ENCODE results near the gene ZP1. TPM values are rescaled to one million over a fixed set of nuclear protein-coding genes. Genes with fewer than 3 reads are reported as not detected.
A peak's percentile ranks its signal among the peaks of the same experiment; 100 is the strongest.

ZP1 gene
- total and polyA plus RNA-seq, 4 donors, result 0.72 TPM; not detected in 3

- Histone ChIP-seq H3K9me3 (ENCODE audit: control insufficient read depth, insufficient read depth, low read length) (no peaks in the 10 kb centered on the region), H3K27me3 (ENCODE audit: control insufficient read depth, insufficient read depth, low read length) (no peaks in the 10 kb centered on the region), H3K36me3 (ENCODE audit: control insufficient read depth, insufficient read depth, low read length) (peaks cover 36% of the 10 kb centered on the region), H3K4me3 (ENCODE audit: low read depth, low read length) (no peak overlapping the region), H3K4me1 (ENCODE audit: control insufficient read depth, insufficient read depth, low read length) (no peaks in the 10 kb centered on the region), H3K27ac (ENCODE audit: low read depth, low read length) (no peak overlapping the region)
- 89% methylated on average over 2 of the region's 7 CpGs for WGBS (ENCODE audit: insufficient coverage)
- no peak for DNase-seq (ENCODE audit: low read depth in 4 of 6, low spot score in 6 of 6)
Measured at GRCh38 chr11:60891103-60891741, 23.9 kb downstream of the ZP1 start.

DNA sequence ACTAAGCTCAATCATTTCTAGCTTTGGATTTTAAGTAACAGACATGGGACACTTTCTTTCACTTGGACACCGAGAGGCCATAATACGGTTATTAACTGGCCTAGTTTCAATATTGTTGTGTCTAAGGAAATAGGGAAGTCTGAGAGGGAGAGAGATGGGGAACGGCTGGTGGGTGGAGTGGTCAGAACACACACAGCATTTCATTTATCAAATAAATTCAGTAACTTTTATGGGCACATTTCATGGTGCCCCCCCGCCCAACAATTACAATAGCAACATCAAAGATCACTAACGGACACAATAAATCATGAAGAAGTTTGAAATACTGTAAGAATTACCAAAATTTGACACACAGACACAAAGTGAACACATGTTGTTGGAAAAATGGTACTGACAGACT lies 28.3 kb downstream of the ZP1 start:
- no peaks in the 10 kb centered on the region for H3K27me3 ChIP-seq (ENCODE audit: control insufficient read depth, insufficient read depth, low read length)
- H3K4me3 ChIP-seq (ENCODE audit: low read depth, low read length), result no peak overlapping the region
- H3K36me3 ChIP-seq (ENCODE audit: control insufficient read depth, insufficient read depth, low read length), result peaks cover 47% of the 10 kb centered on the region
- no peaks in the 10 kb centered on the region for H3K4me1 ChIP-seq (ENCODE audit: control insufficient read depth, insufficient read depth, low read length)
- no peak for DNase-seq (ENCODE audit: low read depth in 4 of 6, low spot score in 6 of 6)
- H3K9me3 ChIP-seq (ENCODE audit: control insufficient read depth, insufficient read depth, low read length), result no peaks in the 10 kb centered on the region
- no CpG with 5 or more reads among the region's 5 CpGs for WGBS (ENCODE audit: insufficient coverage)
- no peak overlapping the region for H3K27ac ChIP-seq (ENCODE audit: low read depth, low read length)

DNA sequence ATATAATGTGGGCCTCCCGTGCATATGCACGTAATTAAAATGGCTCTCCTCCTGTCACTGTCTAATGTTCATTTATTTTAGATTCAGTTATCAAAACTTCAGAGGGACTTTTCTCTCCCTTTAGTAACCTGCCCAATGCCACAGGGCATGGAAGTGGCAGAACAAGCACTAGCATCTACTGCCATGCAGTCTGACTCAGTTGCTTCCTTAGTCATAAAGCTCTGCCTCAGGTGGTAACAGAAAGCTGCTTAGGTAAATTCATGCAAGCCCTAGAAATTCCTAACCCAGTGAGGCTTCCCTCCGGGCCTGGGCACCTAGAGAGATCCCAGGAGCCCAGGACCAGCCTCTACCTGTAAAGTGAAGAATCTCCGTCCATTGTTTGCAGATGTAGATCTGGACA lies 30.2 kb downstream of the ZP1 start:
- H3K9me3 ChIP-seq (ENCODE audit: control insufficient read depth, insufficient read depth, low read length), result no peaks in the 10 kb centered on the region
- H3K36me3 ChIP-seq (ENCODE audit: control insufficient read depth, insufficient read depth, low read length), result peaks cover 55% of the 10 kb centered on the region
- WGBS (ENCODE audit: insufficient coverage), result 90% methylated on average over 2 of the region's 4 CpGs
- no peaks in the 10 kb centered on the region for H3K4me1 ChIP-seq (ENCODE audit: control insufficient read depth, insufficient read depth, low read length)
- no peak overlapping the region for H3K27ac ChIP-seq (ENCODE audit: low read depth, low read length)
- DNase-seq (ENCODE audit: low read depth in 4 of 6, low spot score in 6 of 6), result no peak
- H3K4me3 ChIP-seq (ENCODE audit: low read depth, low read length), result no peak overlapping the region
- no peaks in the 10 kb centered on the region for H3K27me3 ChIP-seq (ENCODE audit: control insufficient read depth, insufficient read depth, low read length)

DNA sequence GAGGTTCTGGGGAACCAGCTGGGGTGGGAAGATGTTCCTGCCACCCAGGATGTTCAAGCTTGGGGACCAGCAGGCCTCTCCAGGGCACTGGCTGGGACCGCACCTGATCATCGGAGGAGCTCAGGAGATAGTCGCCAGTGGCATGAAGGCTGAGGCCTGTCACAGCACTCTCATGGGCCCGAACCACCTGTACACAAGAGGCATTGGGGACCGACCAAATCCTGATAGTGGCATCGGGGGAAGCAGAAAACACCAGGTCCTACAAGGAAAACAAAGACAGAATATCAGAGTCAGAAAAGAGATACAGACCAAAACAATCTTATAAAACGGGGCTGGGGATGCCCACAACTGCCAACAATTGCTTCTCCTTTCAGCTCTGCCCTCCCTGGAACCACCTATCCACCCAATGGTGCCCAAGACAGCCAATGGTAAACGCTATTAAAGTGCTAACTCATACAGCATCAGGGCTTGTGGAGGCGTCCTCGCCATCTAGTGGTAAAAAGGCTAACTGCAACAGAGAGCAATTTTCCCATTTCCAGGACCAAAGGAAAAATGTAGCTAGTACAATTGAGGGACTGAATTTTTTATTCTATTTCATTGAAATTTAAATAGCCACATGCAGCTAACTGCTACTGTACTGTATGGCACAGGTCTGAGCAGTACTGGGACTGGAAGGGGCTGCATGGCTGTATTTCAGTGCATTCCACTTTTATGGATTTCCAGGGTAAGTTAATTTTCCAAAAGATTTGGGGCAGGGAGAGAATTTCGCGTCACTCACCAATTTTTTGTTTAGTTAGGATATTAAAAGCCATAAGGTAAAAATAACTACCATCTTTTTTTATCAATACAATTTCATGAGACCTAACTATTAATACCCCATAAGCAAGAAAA lies 31.9 kb downstream of the ZP1 start:
- no peaks in the 10 kb centered on the region for H3K4me1 ChIP-seq (ENCODE audit: control insufficient read depth, insufficient read depth, low read length)
- H3K27ac ChIP-seq (ENCODE audit: low read depth, low read length), result no peak overlapping the region
- DNase-seq (ENCODE audit: low read depth in 4 of 6, low spot score in 6 of 6), result peak in 3 of 6 donors; percentile 60 to 89 (median 82)
- no peaks in the 10 kb centered on the region for H3K9me3 ChIP-seq (ENCODE audit: control insufficient read depth, insufficient read depth, low read length)
- no peak overlapping the region for H3K4me3 ChIP-seq (ENCODE audit: low read depth, low read length)
- WGBS (ENCODE audit: insufficient coverage), result 70% methylated on average over 8 of the region's 12 CpGs
- no peaks in the 10 kb centered on the region for H3K27me3 ChIP-seq (ENCODE audit: control insufficient read depth, insufficient read depth, low read length)
- peaks cover 54% of the 10 kb centered on the region for H3K36me3 ChIP-seq (ENCODE audit: control insufficient read depth, insufficient read depth, low read length)

DNA sequence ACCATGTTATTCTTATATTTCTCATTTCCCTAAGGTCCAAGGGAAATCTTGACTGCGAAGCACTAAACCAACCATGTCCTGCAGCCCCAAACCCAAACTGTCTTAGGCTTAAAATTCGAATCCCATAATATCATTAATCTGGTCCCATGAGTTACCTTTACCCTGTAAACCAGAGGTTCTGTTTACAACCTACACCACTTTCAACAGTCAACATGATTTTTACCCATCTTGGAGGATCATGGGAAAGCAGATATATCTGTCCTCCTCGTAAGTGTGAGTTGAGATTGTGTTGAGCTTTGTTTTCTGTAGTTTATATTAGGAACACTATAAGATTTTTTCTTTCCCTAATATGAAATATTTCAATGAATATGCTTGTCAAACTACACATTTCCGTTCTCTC lies 32.6 kb downstream of the ZP1 start:
- Histone ChIP-seq H3K27me3 (ENCODE audit: control insufficient read depth, insufficient read depth, low read length) (no peaks in the 10 kb centered on the region), H3K4me1 (ENCODE audit: control insufficient read depth, insufficient read depth, low read length) (no peaks in the 10 kb centered on the region), H3K4me3 (ENCODE audit: low read depth, low read length) (no peak overlapping the region), H3K36me3 (ENCODE audit: control insufficient read depth, insufficient read depth, low read length) (peaks cover 53% of the 10 kb centered on the region), H3K27ac (ENCODE audit: low read depth, low read length) (no peak overlapping the region), H3K9me3 (ENCODE audit: control insufficient read depth, insufficient read depth, low read length) (no peaks in the 10 kb centered on the region)
- no CpG with 5 or more reads among the region's 4 CpGs for WGBS (ENCODE audit: insufficient coverage)
- no peak for DNase-seq (ENCODE audit: low read depth in 4 of 6, low spot score in 6 of 6)

DNA sequence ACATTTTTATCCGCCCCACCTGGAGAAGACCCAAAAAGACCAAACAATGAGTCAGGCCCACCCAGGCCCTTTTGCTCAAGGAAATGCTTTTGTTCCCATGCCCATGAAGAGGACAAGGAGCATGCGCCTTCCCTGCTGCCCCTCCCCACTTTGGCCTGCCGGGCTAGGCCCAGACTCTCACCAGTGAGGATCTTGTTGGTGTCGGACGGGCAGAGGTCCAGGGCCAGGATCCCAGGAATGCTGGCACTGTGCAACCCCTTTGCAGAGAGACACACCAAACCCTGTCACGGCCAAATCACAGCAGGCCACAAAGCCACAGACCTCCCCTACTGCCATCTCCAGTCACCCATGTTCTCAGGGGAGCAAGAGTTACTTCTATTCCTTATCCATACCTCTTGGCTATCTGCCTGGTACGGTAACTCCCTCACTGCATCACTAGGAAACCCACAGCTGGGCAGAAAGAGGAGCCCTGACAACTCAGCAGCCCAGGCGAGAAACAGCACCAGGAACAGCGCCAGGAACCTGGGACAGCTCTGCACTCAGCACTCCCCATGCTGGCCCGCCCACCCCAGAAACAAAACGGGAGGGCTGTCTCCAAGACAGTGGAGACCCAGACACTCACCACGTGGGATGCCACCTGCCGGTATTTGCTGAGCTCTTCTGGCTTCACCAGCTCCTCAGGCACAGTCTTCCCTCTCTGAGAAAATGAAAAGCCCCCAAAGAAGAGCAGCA lies 33.5 kb downstream of the ZP1 start:
- no peaks in the 10 kb centered on the region for H3K27me3 ChIP-seq (ENCODE audit: control insufficient read depth, insufficient read depth, low read length)
- peaks cover 50% of the 10 kb centered on the region for H3K36me3 ChIP-seq (ENCODE audit: control insufficient read depth, insufficient read depth, low read length)
- DNase-seq (ENCODE audit: low read depth in 4 of 6, low spot score in 6 of 6), result peak in 1 of 6 donors; percentile 29
- H3K27ac ChIP-seq (ENCODE audit: low read depth, low read length), result no peak overlapping the region
- H3K9me3 ChIP-seq (ENCODE audit: control insufficient read depth, insufficient read depth, low read length), result no peaks in the 10 kb centered on the region
- no peak overlapping the region for H3K4me3 ChIP-seq (ENCODE audit: low read depth, low read length)
- 81% methylated on average over 13 of the region's 13 CpGs for WGBS (ENCODE audit: insufficient coverage)
- H3K4me1 ChIP-seq (ENCODE audit: control insufficient read depth, insufficient read depth, low read length), result peaks cover 6% of the 10 kb centered on the region

- WGBS (ENCODE audit: insufficient coverage), result 96% methylated on average over 11 of the region's 11 CpGs
Measured at GRCh38 chr11:60902625-60903024, 35.3 kb downstream of the ZP1 start.

GRCh38 chr11:60905047-60905446 lies 37.7 kb downstream of the ZP1 start:
- Histone ChIP-seq H3K36me3 (ENCODE audit: control insufficient read depth, insufficient read depth, low read length) (peaks cover 30% of the 10 kb centered on the region), H3K4me1 (ENCODE audit: control insufficient read depth, insufficient read depth, low read length) (peaks cover 6% of the 10 kb centered on the region), H3K27me3 (ENCODE audit: control insufficient read depth, insufficient read depth, low read length) (peaks cover 2% of the 10 kb centered on the region), H3K9me3 (ENCODE audit: control insufficient read depth, insufficient read depth, low read length) (no peaks in the 10 kb centered on the region), H3K27ac (ENCODE audit: low read depth, low read length) (no peak overlapping the region), H3K4me3 (ENCODE audit: low read depth, low read length) (peak overlapping the region; percentile 58)
- WGBS (ENCODE audit: insufficient coverage), result no CpG with 5 or more reads among the region's 6 CpGs
- peak in 1 of 6 donors; percentile 7 for DNase-seq (ENCODE audit: low read depth in 4 of 6, low spot score in 6 of 6)

More at GRCh38 chr11:60902625-60903024, 35.3 kb downstream of the ZP1 start:
- Histone ChIP-seq H3K27me3 (ENCODE audit: control insufficient read depth, insufficient read depth, low read length) (no peaks in the 10 kb centered on the region), H3K4me3 (ENCODE audit: low read depth, low read length) (no peak overlapping the region), H3K27ac (ENCODE audit: low read depth, low read length) (no peak overlapping the region), H3K4me1 (ENCODE audit: control insufficient read depth, insufficient read depth, low read length) (peaks cover 6% of the 10 kb centered on the region), H3K36me3 (ENCODE audit: control insufficient read depth, insufficient read depth, low read length) (peaks cover 45% of the 10 kb centered on the region), H3K9me3 (ENCODE audit: control insufficient read depth, insufficient read depth, low read length) (no peaks in the 10 kb centered on the region)
- no peak for DNase-seq (ENCODE audit: low read depth in 4 of 6, low spot score in 6 of 6)

GRCh38 chr11:60905551-60906113 lies 38.3 kb downstream of the ZP1 start:
- Histone ChIP-seq H3K36me3 (ENCODE audit: control insufficient read depth, insufficient read depth, low read length) (peaks cover 25% of the 10 kb centered on the region), H3K9me3 (ENCODE audit: control insufficient read depth, insufficient read depth, low read length) (no peaks in the 10 kb centered on the region), H3K27me3 (ENCODE audit: control insufficient read depth, insufficient read depth, low read length) (peaks cover 3% of the 10 kb centered on the region), H3K27ac (ENCODE audit: low read depth, low read length) (peak overlapping the region; percentile 25), H3K4me3 (ENCODE audit: low read depth, low read length) (peak overlapping the region; percentile 58), H3K4me1 (ENCODE audit: control insufficient read depth, insufficient read depth, low read length) (peaks cover 6% of the 10 kb centered on the region)
- 0% methylated on average over 9 of the region's 16 CpGs for WGBS (ENCODE audit: insufficient coverage)
- DNase-seq (ENCODE audit: low read depth in 4 of 6, low spot score in 6 of 6), result peak in 1 of 6 donors; percentile 51

All from spinal cord (tissue), 10 donors.